Activated naive CD4-positive, alpha-beta T cell treated with anti-CD3 and anti-CD28 coated beads, Interleukin-2, amount 50 U/mL, for 24 hours (primary cell): ENCODE measurements around the gene PHLPP1.

Experiments used
- H3K27ac Mint-ChIP-seq: one replicate; pipeline ENCODE4 v1.8.0; 2021; ENCODE audit warnings: mild to moderate bottlenecking, mixed read lengths
- H3K27me3 Mint-ChIP-seq: one replicate; pipeline ENCODE4 v1.8.0; 2021; ENCODE audit warnings: mixed read lengths
- H3K36me3 Mint-ChIP-seq: one replicate; pipeline ENCODE4 v1.8.0; 2021; ENCODE audit warnings: mixed read lengths
- H3K4me1 Mint-ChIP-seq: one replicate; pipeline ENCODE4 v1.8.0; 2021; ENCODE audit warnings: mixed read lengths
- H3K4me3 Mint-ChIP-seq: one replicate; pipeline ENCODE4 v1.8.0; 2021; ENCODE audit warnings: mild to moderate bottlenecking, mixed read lengths
- H3K9me3 Mint-ChIP-seq: one replicate; pipeline ENCODE4 v1.8.0; 2021; ENCODE audit warnings: mixed read lengths

Gene PHLPP1

GRCh38 chr18:62850619-62851306, 135.4 kb downstream of the PHLPP1 start:
- H3K4me1 Mint-ChIP-seq, result peaks cover 4% of the 10 kb centered on the region
- H3K4me3 Mint-ChIP-seq, result no peak overlapping the region
- no peaks in the 10 kb centered on the region for H3K9me3 Mint-ChIP-seq
- no peaks in the 10 kb centered on the region for H3K27me3 Mint-ChIP-seq
- no peaks in the 10 kb centered on the region for H3K36me3 Mint-ChIP-seq
- H3K27ac Mint-ChIP-seq, result no peak overlapping the region

- H3K9me3 Mint-ChIP-seq, result no peaks in the 10 kb centered on the region
- H3K27ac Mint-ChIP-seq, result no peak overlapping the region
- no peak overlapping the region for H3K4me3 Mint-ChIP-seq
- no peaks in the 10 kb centered on the region for H3K4me1 Mint-ChIP-seq
- no peaks in the 10 kb centered on the region for H3K36me3 Mint-ChIP-seq
- no peaks in the 10 kb centered on the region for H3K27me3 Mint-ChIP-seq
Observed at GRCh38 chr18:62852851-62853250, 137.5 kb downstream of the PHLPP1 start.

GRCh38 chr18:62856294-62856693, 141.0 kb downstream of the PHLPP1 start:
- H3K4me1 Mint-ChIP-seq, result no peaks in the 10 kb centered on the region
- H3K27me3 Mint-ChIP-seq, result no peaks in the 10 kb centered on the region
- H3K27ac Mint-ChIP-seq, result no peak overlapping the region
- H3K9me3 Mint-ChIP-seq, result no peaks in the 10 kb centered on the region
- no peak overlapping the region for H3K4me3 Mint-ChIP-seq
- no peaks in the 10 kb centered on the region for H3K36me3 Mint-ChIP-seq

- no peak overlapping the region for H3K27ac Mint-ChIP-seq
- no peaks in the 10 kb centered on the region for H3K9me3 Mint-ChIP-seq
- H3K36me3 Mint-ChIP-seq, result no peaks in the 10 kb centered on the region
- no peak overlapping the region for H3K4me3 Mint-ChIP-seq
- no peaks in the 10 kb centered on the region for H3K4me1 Mint-ChIP-seq
- no peaks in the 10 kb centered on the region for H3K27me3 Mint-ChIP-seq
Observed at GRCh38 chr18:62857263-62857976, 142.1 kb downstream of the PHLPP1 start.

GRCh38 chr18:62860062-62860461, 144.7 kb downstream of the PHLPP1 start:
- no peaks in the 10 kb centered on the region for H3K9me3 Mint-ChIP-seq
- H3K4me3 Mint-ChIP-seq, result no peak overlapping the region
- H3K4me1 Mint-ChIP-seq, result no peaks in the 10 kb centered on the region
- H3K27me3 Mint-ChIP-seq, result no peaks in the 10 kb centered on the region
- H3K36me3 Mint-ChIP-seq, result peaks cover 1% of the 10 kb centered on the region
- no peak overlapping the region for H3K27ac Mint-ChIP-seq

GRCh38 chr18:62862466-62862865, 147.1 kb downstream of the PHLPP1 start:
- Mint-ChIP-seq H3K9me3 (no peaks in the 10 kb centered on the region), H3K27me3 (no peaks in the 10 kb centered on the region), H3K4me3 (no peak overlapping the region), H3K36me3 (peaks cover 1% of the 10 kb centered on the region), H3K27ac (no peak overlapping the region), H3K4me1 (peaks cover 3% of the 10 kb centered on the region)

GRCh38 chr18:62863579-62864001, 148.2 kb downstream of the PHLPP1 start:
- H3K4me3 Mint-ChIP-seq, result no peak overlapping the region
- peaks cover 4% of the 10 kb centered on the region for H3K4me1 Mint-ChIP-seq
- H3K9me3 Mint-ChIP-seq, result no peaks in the 10 kb centered on the region
- peaks cover 1% of the 10 kb centered on the region for H3K36me3 Mint-ChIP-seq
- H3K27ac Mint-ChIP-seq, result no peak overlapping the region
- no peaks in the 10 kb centered on the region for H3K27me3 Mint-ChIP-seq

- peaks cover 1% of the 10 kb centered on the region for H3K36me3 Mint-ChIP-seq
- H3K4me1 Mint-ChIP-seq, result peaks cover 23% of the 10 kb centered on the region
- H3K4me3 Mint-ChIP-seq, result no peak overlapping the region
Observed at GRCh38 chr18:62865498-62865897, 150.2 kb downstream of the PHLPP1 start.

GRCh38 chr18:62867534-62867933, 152.2 kb downstream of the PHLPP1 start:
- Mint-ChIP-seq H3K27me3 (no peaks in the 10 kb centered on the region), H3K9me3 (no peaks in the 10 kb centered on the region), H3K27ac (no peak overlapping the region), H3K4me1 (peaks cover 24% of the 10 kb centered on the region), H3K4me3 (no peak overlapping the region), H3K36me3 (peaks cover 1% of the 10 kb centered on the region)

More at GRCh38 chr18:62865498-62865897, 150.2 kb downstream of the PHLPP1 start:
- no peaks in the 10 kb centered on the region for H3K27me3 Mint-ChIP-seq
- no peak overlapping the region for H3K27ac Mint-ChIP-seq
- no peaks in the 10 kb centered on the region for H3K9me3 Mint-ChIP-seq

- peak overlapping the region; percentile 73 for H3K4me3 Mint-ChIP-seq
- H3K27ac Mint-ChIP-seq, result no peak overlapping the region
- no peaks in the 10 kb centered on the region for H3K36me3 Mint-ChIP-seq
- H3K9me3 Mint-ChIP-seq, result no peaks in the 10 kb centered on the region
- peaks cover 24% of the 10 kb centered on the region for H3K4me1 Mint-ChIP-seq
- H3K27me3 Mint-ChIP-seq, result no peaks in the 10 kb centered on the region
Observed at GRCh38 chr18:62868645-62869044, 153.3 kb downstream of the PHLPP1 start.

GRCh38 chr18:62870643-62871042, 155.3 kb downstream of the PHLPP1 start:
- Mint-ChIP-seq H3K27me3 (no peaks in the 10 kb centered on the region), H3K9me3 (no peaks in the 10 kb centered on the region), H3K4me1 (peaks cover 24% of the 10 kb centered on the region), H3K4me3 (no peak overlapping the region), H3K36me3 (no peaks in the 10 kb centered on the region), H3K27ac (no peak overlapping the region)

GRCh38 chr18:62875323-62875722, 160.0 kb downstream of the PHLPP1 start:
- peaks cover 1% of the 10 kb centered on the region for H3K36me3 Mint-ChIP-seq
- no peaks in the 10 kb centered on the region for H3K9me3 Mint-ChIP-seq
- no peak overlapping the region for H3K4me3 Mint-ChIP-seq
- H3K27me3 Mint-ChIP-seq, result no peaks in the 10 kb centered on the region
- peaks cover 16% of the 10 kb centered on the region for H3K4me1 Mint-ChIP-seq
- no peak overlapping the region for H3K27ac Mint-ChIP-seq

GRCh38 chr18:62876111-62876510, 160.8 kb downstream of the PHLPP1 start:
- Mint-ChIP-seq H3K27ac (no peak overlapping the region), H3K27me3 (no peaks in the 10 kb centered on the region), H3K4me3 (no peak overlapping the region), H3K9me3 (no peaks in the 10 kb centered on the region), H3K36me3 (peaks cover 1% of the 10 kb centered on the region), H3K4me1 (peaks cover 15% of the 10 kb centered on the region)

- H3K27me3 Mint-ChIP-seq, result no peaks in the 10 kb centered on the region
- H3K4me3 Mint-ChIP-seq, result no peak overlapping the region
- H3K4me1 Mint-ChIP-seq, result peaks cover 15% of the 10 kb centered on the region
- peaks cover 1% of the 10 kb centered on the region for H3K36me3 Mint-ChIP-seq
- no peaks in the 10 kb centered on the region for H3K9me3 Mint-ChIP-seq
- peak overlapping the region; percentile 2 for H3K27ac Mint-ChIP-seq
Observed at GRCh38 chr18:62876828-62877227, 161.5 kb downstream of the PHLPP1 start.

GRCh38 chr18:62877411-62878221, 162.3 kb downstream of the PHLPP1 start:
- Mint-ChIP-seq H3K4me1 (peaks cover 15% of the 10 kb centered on the region), H3K4me3 (no peak overlapping the region), H3K9me3 (no peaks in the 10 kb centered on the region), H3K27me3 (no peaks in the 10 kb centered on the region), H3K27ac (no peak overlapping the region), H3K36me3 (peaks cover 1% of the 10 kb centered on the region)

GRCh38 chr18:62878305-62878704, 163.0 kb downstream of the PHLPP1 start:
- H3K36me3 Mint-ChIP-seq, result peaks cover 1% of the 10 kb centered on the region
- H3K27ac Mint-ChIP-seq, result no peak overlapping the region
- no peaks in the 10 kb centered on the region for H3K9me3 Mint-ChIP-seq
- H3K27me3 Mint-ChIP-seq, result no peaks in the 10 kb centered on the region
- H3K4me1 Mint-ChIP-seq, result peaks cover 15% of the 10 kb centered on the region
- H3K4me3 Mint-ChIP-seq, result no peak overlapping the region
